ENCODE data around the gene SHC1. TPM values are rescaled to one million over a fixed set of nuclear protein-coding genes. Genes with fewer than 3 reads are reported as not detected.

SHC1 gene
- polyA plus RNA-seq, 3 donors, result 26.7 to 70.6 (median 31.5) TPM

- intact Hi-C loops (cut with micrococcal nuclease), result loop anchor here in 1 of 2 donors (10.0 kb wide), 1 partner anchor 377 kb away; the partner anchor contains the start of gene UBE2Q1
- Histone ChIP-seq H3K27me3 (ENCODE audit: control insufficient read depth in 2 of 2, insufficient read depth in 2 of 2, low read length in 2 of 2) (no peaks in the 10 kb centered on the region), H3K4me1 (ENCODE audit: control insufficient read depth in 1 of 2, insufficient read depth in 2 of 2, low read length in 2 of 2) (peaks cover 8 to 11% of the 10 kb centered on the region in 2 donors), H3K36me3 (replicated peaks in 1 of 2; ENCODE audit: control insufficient read depth in 1 of 2, insufficient read depth in 2 of 2, low read length in 2 of 2) (peaks cover 24 to 49% of the 10 kb centered on the region in 2 donors), H3K4me3 (replicated peaks in 1 of 3; ENCODE audit: low read depth in 2 of 3, low read length in 3 of 3) (no peak overlapping the region), H2AFZ (ENCODE audit: insufficient read depth, low read depth, low read length, poor library complexity, severe bottlenecking) (no peak overlapping the region), H4K20me1 (ENCODE audit: insufficient read depth, low read length) (no peaks in the 10 kb centered on the region), H3K9ac (ENCODE audit: insufficient read depth, low read length, poor library complexity, severe bottlenecking) (no peak overlapping the region), H3K79me2 (ENCODE audit: insufficient read depth, low read length) (peaks cover 15% of the 10 kb centered on the region), H3K27ac (ENCODE audit: low read depth in 1 of 2, low read length in 2 of 2) (no peak overlapping the region), H3K4me2 (replicated peaks; ENCODE audit: extremely low read depth, low read length, poor library complexity, severe bottlenecking) (no peak overlapping the region), H3K9me3 (replicated peaks in 1 of 2; ENCODE audit: control insufficient read depth in 1 of 2, insufficient read depth in 1 of 2, low read length in 2 of 2) (no peaks in the 10 kb centered on the region)
- no peak overlapping the region for H3K4me3 Mint-ChIP-seq
- peaks cover 33 to 47% of the 10 kb centered on the region in 2 donors for H3K36me3 Mint-ChIP-seq
- 98% methylated on average over 6 of the region's 11 CpGs for WGBS (ENCODE audit: insufficient coverage)
- peaks cover 26% of the 10 kb centered on the region for H3K4me1 Mint-ChIP-seq
- DNase-seq, result no peak
- TF ChIP-seq CTCF (IDR thresholded peaks at IDR 0.05), result no peak
- H3K27ac Mint-ChIP-seq, result no peak overlapping the region
- peaks cover 0 to 4% (median 1%) of the 10 kb centered on the region in 3 donors for H3K27me3 Mint-ChIP-seq (ENCODE audit: low read depth in 3 of 3)
- H3K9me3 Mint-ChIP-seq, result no peaks in the 10 kb centered on the region
Observed at GRCh38 chr1:154931940-154932487, 38.5 kb downstream of the SHC1 start.

DNA sequence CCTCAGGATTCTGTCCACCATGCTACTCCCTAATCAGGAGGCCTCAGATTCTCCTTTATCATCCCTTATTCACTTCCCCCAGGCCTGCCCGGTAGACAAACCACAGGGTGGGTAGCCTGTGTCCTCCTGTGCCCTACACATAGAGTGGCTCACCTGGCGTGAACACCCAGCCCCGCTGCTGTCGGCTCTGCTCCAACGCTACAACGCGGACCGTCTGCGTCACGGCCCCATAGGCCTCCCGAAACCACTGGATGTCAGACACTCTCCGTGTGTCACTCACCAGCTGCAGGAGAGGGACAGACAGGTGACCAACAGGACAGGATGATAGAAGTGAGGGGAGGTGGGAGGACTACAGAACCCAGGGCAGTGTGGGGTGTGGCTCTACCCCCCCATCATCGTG is 44.3 kb downstream of the SHC1 start:
- peak overlapping the region in 1 of 7 donors; percentile 60 for H3K27ac Mint-ChIP-seq
- WGBS (ENCODE audit: insufficient coverage), result 32% methylated on average over 7 of the region's 13 CpGs
- no peak overlapping the region for H3K4me3 ChIP-seq (replicated peaks in 1 of 3; ENCODE audit: low read depth in 2 of 3, low read length in 3 of 3)
- H3K9ac ChIP-seq (ENCODE audit: insufficient read depth, low read length, poor library complexity, severe bottlenecking), result no peak overlapping the region
- H3K36me3 ChIP-seq (replicated peaks in 1 of 2; ENCODE audit: control insufficient read depth in 1 of 2, insufficient read depth in 2 of 2, low read length in 2 of 2), result peaks cover 55 to 90% of the 10 kb centered on the region in 2 donors
- intact Hi-C loops (cut with micrococcal nuclease), result no loop called here
- peaks cover 15% of the 10 kb centered on the region for H3K4me1 Mint-ChIP-seq
- H3K27me3 Mint-ChIP-seq (ENCODE audit: low read depth in 3 of 3), result peaks cover 0 to 5% (median 3%) of the 10 kb centered on the region in 3 donors
- peaks cover 68 to 88% of the 10 kb centered on the region in 2 donors for H3K36me3 Mint-ChIP-seq
- H3K4me2 ChIP-seq (replicated peaks; ENCODE audit: extremely low read depth, low read length, poor library complexity, severe bottlenecking), result no peak overlapping the region
- DNase-seq, result no peak
- no peak for TF ChIP-seq CTCF (IDR thresholded peaks at IDR 0.05)
- H3K79me2 ChIP-seq (ENCODE audit: insufficient read depth, low read length), result no peaks in the 10 kb centered on the region
- peak overlapping the region in 1 of 2 donors; percentile 51 for H3K27ac ChIP-seq (ENCODE audit: low read depth in 1 of 2, low read length in 2 of 2)
- H3K9me3 Mint-ChIP-seq, result no peaks in the 10 kb centered on the region
- no peak overlapping the region for H2AFZ ChIP-seq (ENCODE audit: insufficient read depth, low read depth, low read length, poor library complexity, severe bottlenecking)
- no peaks in the 10 kb centered on the region for H4K20me1 ChIP-seq (ENCODE audit: insufficient read depth, low read length)
- no peaks in the 10 kb centered on the region for H3K9me3 ChIP-seq (replicated peaks in 1 of 2; ENCODE audit: control insufficient read depth in 1 of 2, insufficient read depth in 1 of 2, low read length in 2 of 2)
- H3K4me1 ChIP-seq (ENCODE audit: control insufficient read depth in 1 of 2, insufficient read depth in 2 of 2, low read length in 2 of 2), result peaks cover 9% of the 10 kb centered on the region in 2 donors
- H3K27me3 ChIP-seq (ENCODE audit: control insufficient read depth in 2 of 2, insufficient read depth in 2 of 2, low read length in 2 of 2), result no peaks in the 10 kb centered on the region
- no peak overlapping the region for H3K4me3 Mint-ChIP-seq

Measured in CD14-positive monocyte (primary cell).